ENCODE results near the gene AVP. TPM values are rescaled to one million over a fixed set of nuclear protein-coding genes. Genes with fewer than 3 reads are reported as not detected.
A peak's percentile ranks its signal among the peaks of the same experiment; 100 is the strongest.

AVP gene
- total and polyA plus RNA-seq, 9 of the 15 experiments (the other 6 are each of a cell fraction or from before 2014, with no cell fraction given) = not detected

DNA sequence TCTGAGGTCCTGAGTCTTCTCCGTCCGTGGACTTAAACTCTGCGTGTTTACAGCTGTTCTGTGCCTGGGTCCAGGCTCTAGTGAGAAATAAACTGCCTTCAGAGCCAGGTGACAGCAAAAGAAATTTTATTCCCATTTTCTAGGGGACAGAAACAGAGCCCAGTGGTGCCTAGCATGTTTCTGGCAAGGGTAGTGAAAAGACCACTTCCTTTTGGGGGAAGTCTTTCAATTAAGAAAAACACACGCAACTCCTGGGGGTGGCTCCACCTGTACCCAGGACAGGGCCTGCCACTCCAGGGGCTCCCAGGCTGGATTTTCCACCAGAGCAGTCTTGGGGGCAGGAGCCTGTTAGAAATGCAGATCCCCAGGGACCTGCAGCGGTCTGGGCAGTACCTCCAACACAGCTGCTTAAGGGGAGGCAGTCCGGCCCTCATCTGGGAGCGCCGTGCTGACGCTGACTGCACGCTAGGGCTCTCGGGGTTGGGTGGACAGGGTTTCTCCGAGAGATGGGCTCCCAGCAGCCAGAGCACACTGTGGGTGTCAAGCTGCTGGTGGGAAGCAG lies 23.0 kb upstream of the AVP start:
- Histone ChIP-seq H3K27me3 (ENCODE audit: control insufficient read depth in 2 of 2, insufficient read depth in 2 of 2, low read length in 2 of 2) (no peaks in the 10 kb centered on the region), H3K9ac (ENCODE audit: insufficient read depth in 1 of 2, low read depth in 2 of 2, low read length in 2 of 2) (0 out of 4 replicates have a peak overlapping the region, but pooled peaks of 1 of the 2 experiments have one; percentile 35), H3K4me2 (ENCODE audit: insufficient read depth, low read length) (no peak overlapping the region), H4K20me1 (replicated peaks; ENCODE audit: control insufficient read depth, insufficient read depth, low read length) (peaks cover 3% of the 10 kb centered on the region; the same call in 1 of the 2 replicates), H3K27ac (ENCODE audit: extremely low read depth, low read depth, low read length) (no peak overlapping the region), H3K36me3 (ENCODE audit: control insufficient read depth, insufficient read depth, low read length) (no peaks in the 10 kb centered on the region), H3K9me3 (replicated peaks; ENCODE audit: control insufficient read depth, insufficient read depth, low read depth, low read length) (no peaks in the 10 kb centered on the region), H3K79me2 (ENCODE audit: control insufficient read depth, insufficient read depth, low read length) (no peaks in the 10 kb centered on the region), H3K4me1 (replicated peaks in 1 of 2; ENCODE audit: control insufficient read depth in 2 of 2, insufficient read depth in 2 of 2, low read length in 2 of 2) (peaks cover 0 to 8% of the 10 kb centered on the region in 2 experiments; a peak in 4 of 5 replicates), H3K4me3 (no peak overlapping the region), H2AFZ (ENCODE audit: low read depth, low read length) (no peak overlapping the region), H3K9me1 (ENCODE audit: control insufficient read depth, insufficient read depth, low read length) (no peaks in the 10 kb centered on the region)
- in situ Hi-C loops (cut with MboI) (no loop called here), intact Hi-C loops (cut with micrococcal nuclease) (loop anchor here (5.0 kb wide), 1 partner anchor 40 kb away; no protein-coding TSS in a partner anchor)
- DNase-seq (ENCODE audit: extremely low read depth in 1 of 4, low spot score in 3 of 4) (no peak), ATAC-seq (no peak), FAIRE-seq (no peak)
- ChIA-PET POLR2A (interaction anchor here (1.6 kb wide), 1 partner anchor 21 kb away, joined by 3 read pairs; no protein-coding TSS in a partner anchor), CTCF (ENCODE audit: low intra/inter-chr PET ratio) (no interaction called here)
- no TSS peak for BruUV-seq (replicated peaks)
- WGBS (ENCODE audit: insufficient coverage, low coverage, missing lambda C conversion rate) = 80% methylated on average over 10 of the region's 12 CpGs
- TF ChIP-seq PTBP1 (IDR thresholded peaks at IDR 0.05; ENCODE audit: low read depth, low read length) = no peak
- TF ChIP-seq, protein P1, sequence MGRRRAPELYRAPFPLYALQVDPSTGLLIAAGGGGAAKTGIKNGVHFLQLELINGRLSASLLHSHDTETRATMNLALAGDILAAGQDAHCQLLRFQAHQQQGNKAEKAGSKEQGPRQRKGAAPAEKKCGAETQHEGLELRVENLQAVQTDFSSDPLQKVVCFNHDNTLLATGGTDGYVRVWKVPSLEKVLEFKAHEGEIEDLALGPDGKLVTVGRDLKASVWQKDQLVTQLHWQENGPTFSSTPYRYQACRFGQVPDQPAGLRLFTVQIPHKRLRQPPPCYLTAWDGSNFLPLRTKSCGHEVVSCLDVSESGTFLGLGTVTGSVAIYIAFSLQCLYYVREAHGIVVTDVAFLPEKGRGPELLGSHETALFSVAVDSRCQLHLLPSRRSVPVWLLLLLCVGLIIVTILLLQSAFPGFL (CRISPR knock-in tag; IDR thresholded peaks at IDR 0.05) = no peak
- no peak for TF ChIP-seq U2AF2 (optimal IDR thresholded peaks at IDR 0.05; ENCODE audit: low read depth, low read length)
- TF ChIP-seq, protein P2, sequence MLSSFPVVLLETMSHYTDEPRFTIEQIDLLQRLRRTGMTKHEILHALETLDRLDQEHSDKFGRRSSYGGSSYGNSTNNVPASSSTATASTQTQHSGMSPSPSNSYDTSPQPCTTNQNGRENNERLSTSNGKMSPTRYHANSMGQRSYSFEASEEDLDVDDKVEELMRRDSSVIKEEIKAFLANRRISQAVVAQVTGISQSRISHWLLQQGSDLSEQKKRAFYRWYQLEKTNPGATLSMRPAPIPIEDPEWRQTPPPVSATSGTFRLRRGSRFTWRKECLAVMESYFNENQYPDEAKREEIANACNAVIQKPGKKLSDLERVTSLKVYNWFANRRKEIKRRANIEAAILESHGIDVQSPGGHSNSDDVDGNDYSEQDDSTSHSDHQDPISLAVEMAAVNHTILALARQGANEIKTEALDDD (IDR thresholded peaks at IDR 0.05) = no peak
- no peak for TF ChIP-seq ZNF764 (CRISPR knock-in tag; IDR thresholded peaks at IDR 0.05; ENCODE audit: low read depth)
- no peak for TF ChIP-seq KLF13 (tag; IDR thresholded peaks at IDR 0.05; ENCODE audit: borderline replicate concordance, low read depth)
- TF ChIP-seq TCFL5 (CRISPR knock-in tag; conservative IDR thresholded peaks at IDR 0.05) = no peak
- TF ChIP-seq, protein P3, sequence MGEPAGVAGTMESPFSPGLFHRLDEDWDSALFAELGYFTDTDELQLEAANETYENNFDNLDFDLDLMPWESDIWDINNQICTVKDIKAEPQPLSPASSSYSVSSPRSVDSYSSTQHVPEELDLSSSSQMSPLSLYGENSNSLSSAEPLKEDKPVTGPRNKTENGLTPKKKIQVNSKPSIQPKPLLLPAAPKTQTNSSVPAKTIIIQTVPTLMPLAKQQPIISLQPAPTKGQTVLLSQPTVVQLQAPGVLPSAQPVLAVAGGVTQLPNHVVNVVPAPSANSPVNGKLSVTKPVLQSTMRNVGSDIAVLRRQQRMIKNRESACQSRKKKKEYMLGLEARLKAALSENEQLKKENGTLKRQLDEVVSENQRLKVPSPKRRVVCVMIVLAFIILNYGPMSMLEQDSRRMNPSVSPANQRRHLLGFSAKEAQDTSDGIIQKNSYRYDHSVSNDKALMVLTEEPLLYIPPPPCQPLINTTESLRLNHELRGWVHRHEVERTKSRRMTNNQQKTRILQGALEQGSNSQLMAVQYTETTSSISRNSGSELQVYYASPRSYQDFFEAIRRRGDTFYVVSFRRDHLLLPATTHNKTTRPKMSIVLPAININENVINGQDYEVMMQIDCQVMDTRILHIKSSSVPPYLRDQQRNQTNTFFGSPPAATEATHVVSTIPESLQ (CRISPR knock-in tag; IDR thresholded peaks at IDR 0.05) = no peak
- no peak for TF ChIP-seq COPS2 (conservative IDR thresholded peaks at IDR 0.05)
- TF ChIP-seq ZNF445 (CRISPR knock-in tag; IDR thresholded peaks at IDR 0.05; ENCODE audit: low read depth) = no peak
- no peak for TF ChIP-seq XRCC3 (IDR thresholded peaks at IDR 0.05)
- no peak for TF ChIP-seq ZFP30 (CRISPR knock-in tag; IDR thresholded peaks at IDR 0.05; ENCODE audit: borderline replicate concordance)
- TF ChIP-seq SAP30 (IDR thresholded peaks at IDR 0.05; ENCODE audit: borderline replicate concordance, insufficient read depth, low read depth, low read length, poor library complexity, severe bottlenecking) = no peak
- no peak for TF ChIP-seq DPF2 (IDR thresholded peaks at IDR 0.05)
- TF ChIP-seq, protein P4, sequence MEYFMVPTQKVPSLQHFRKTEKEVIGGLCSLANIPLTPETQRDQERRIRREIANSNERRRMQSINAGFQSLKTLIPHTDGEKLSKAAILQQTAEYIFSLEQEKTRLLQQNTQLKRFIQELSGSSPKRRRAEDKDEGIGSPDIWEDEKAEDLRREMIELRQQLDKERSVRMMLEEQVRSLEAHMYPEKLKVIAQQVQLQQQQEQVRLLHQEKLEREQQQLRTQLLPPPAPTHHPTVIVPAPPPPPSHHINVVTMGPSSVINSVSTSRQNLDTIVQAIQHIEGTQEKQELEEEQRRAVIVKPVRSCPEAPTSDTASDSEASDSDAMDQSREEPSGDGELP (CRISPR knock-in tag; IDR thresholded peaks at IDR 0.05; ENCODE audit: borderline replicate concordance) = no peak

Measured in K562 (cell line).